Natural killer cell treated with Interleukin-12 subunit alpha and Interleukin-12 subunit beta and Interleukin-15 and Interleukin-18, amount 100 ng/mL, for 72 hours (primary cell): ENCODE measurements around the gene ACAT2. TPM values are rescaled to one million over a fixed set of nuclear protein-coding genes. Genes with fewer than 3 reads are reported as not detected.
"Not testable (repeated sequence)": the region's sequence is repeated elsewhere in the genome, so short reads cannot be mapped to it uniquely, and the experiment has no call there.

Source experiments
- ATAC-seq, 2 donors: fragments of 150-1000 bp; cut with Tn5 transposase in 1 of 2; sonication (Bioruptor Pico), chemical (Tn5 transposase) in 1 of 2; 2 replicates each; pipeline ENCODE4 v1.10.0; 2021
- DNase-seq: peaks from one replicate; pipeline ENCODE4 v3.0.0; 2022; ENCODE audit warnings: low spot score
- H3K27ac Mint-ChIP-seq, 2 donors: 1 replicate in 1 of 2; 2 replicates in 1 of 2; pipeline ENCODE4 v1.8.0; 2022; ENCODE audit warnings: mixed read lengths in 2 of 2, mild to moderate bottlenecking in 1 of 2, moderate library complexity in 1 of 2
- H3K27me3 Mint-ChIP-seq, 2 donors: 1 replicate in 1 of 2; 2 replicates in 1 of 2; pipeline ENCODE4 v1.8.0; 2022; ENCODE audit warnings: mixed read lengths in 2 of 2
- H3K36me3 Mint-ChIP-seq: one replicate; pipeline ENCODE4 v1.8.0; 2022; ENCODE audit warnings: mixed read lengths
- H3K4me1 Mint-ChIP-seq, 2 donors: 1 replicate in 1 of 2; 2 replicates in 1 of 2; pipeline ENCODE4 v1.8.0; 2022; ENCODE audit warnings: low read depth in 2 of 2, mixed read lengths in 2 of 2, mild to moderate bottlenecking in 1 of 2
- H3K4me3 Mint-ChIP-seq: one replicate; pipeline ENCODE4 v1.8.0; 2022; ENCODE audit warnings: mixed read lengths
- H3K9me3 Mint-ChIP-seq: 2 replicates; pipeline ENCODE4 v1.8.0; 2022; ENCODE audit warnings: mixed read lengths
- total RNA-seq, 2 donors: library from RNA; stranded (reverse); gene quantifications; one replicate each; pipeline ENCODE4 v1.2.3, GENCODE V29; 2022

Gene ACAT2
- total RNA-seq = 10 to 100 TPM; 70.0 to 88.7 TPM

DNA sequence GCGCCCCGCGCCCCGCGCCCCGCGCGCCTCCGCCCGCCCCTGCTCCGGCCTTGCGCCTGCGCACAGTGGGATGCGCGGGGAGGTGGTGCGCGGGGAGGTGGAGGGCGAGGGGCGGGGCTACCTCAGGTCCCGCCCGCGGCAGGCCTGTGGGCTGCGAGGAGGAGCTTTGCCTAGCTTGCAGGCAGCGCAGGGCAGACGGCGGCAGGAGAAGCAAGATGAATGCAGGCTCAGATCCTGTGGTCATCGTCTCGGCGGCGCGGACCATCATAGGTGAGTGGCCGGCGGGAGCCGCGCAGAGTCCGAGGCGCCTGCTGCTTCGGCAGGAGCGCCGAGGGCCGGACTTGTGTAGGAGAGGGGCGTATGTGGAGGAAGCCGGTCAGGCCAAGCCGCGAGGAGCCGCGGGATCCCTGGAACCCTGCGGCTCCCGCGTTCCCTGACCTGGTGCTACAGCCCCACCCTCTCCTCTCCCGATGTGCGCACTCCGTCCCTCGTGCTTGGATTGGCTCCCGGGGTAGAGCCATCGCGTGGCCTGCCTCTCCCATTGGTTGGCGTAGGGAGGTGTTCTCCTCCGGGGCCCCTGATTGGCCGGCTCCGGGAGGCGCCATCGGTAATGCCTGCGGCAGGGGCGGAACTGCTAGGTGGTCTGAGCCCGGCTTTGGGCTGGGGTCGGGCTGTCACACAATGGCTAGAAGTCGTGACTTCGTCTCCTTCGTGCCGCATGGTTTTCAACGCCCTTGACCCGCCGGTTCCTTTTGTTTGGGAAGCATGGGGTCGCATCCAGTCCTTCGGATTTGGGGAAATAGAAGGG is at the start of gene ACAT2:
ACAT2 (plus strand) TSS at position 173 of the 808 bp plus-strand sequence; CDS start at position 216, 43 bp downstream.
- Mint-ChIP-seq H3K27ac (peak within 1 kb of the TSS; percentile 53 to 89), H3K4me1 (peaks cover 32% of the 10 kb centered on the region in 2 donors), H3K27me3 (no peaks in the 10 kb centered on the region), H3K36me3 (peaks cover 20% of the 10 kb centered on the region), H3K4me3 (peak within 1 kb of the TSS; percentile 90), H3K9me3 (no peaks in the 10 kb centered on the region)
- ATAC-seq (peak; percentile 98), DNase-seq (peak; percentile 97)

- H3K4me1 Mint-ChIP-seq = peaks cover 16 to 28% of the 10 kb centered on the region in 2 donors
- H3K4me3 Mint-ChIP-seq, H3K36me3 Mint-ChIP-seq, H3K27ac Mint-ChIP-seq, ATAC-seq, DNase-seq, H3K27me3 Mint-ChIP-seq, H3K9me3 Mint-ChIP-seq: not testable (repeated sequence)
Observed at GRCh38 chr6:159712389-159712788, 49.5 kb upstream of the ACAT2 start.

DNA sequence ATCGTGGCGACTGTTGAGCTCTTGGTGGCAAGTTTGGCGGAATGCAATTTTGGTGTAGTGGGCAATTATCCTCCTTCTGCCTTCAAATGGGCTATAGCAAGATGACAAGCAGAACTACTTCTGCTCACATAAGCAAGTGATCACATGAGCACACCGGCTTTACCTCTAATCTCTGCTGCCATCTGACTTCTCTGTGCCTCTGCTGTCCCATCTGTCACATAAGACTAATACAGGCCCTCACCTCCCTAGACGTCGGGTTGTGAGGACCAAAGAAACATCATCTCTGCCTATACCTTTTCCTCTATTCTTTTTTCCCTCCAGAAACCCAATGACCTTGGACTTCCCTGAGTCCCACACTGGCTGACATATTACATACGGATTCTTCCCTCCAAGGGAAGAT is 47.9 kb upstream of the ACAT2 start:
- Mint-ChIP-seq H3K9me3 (no peaks in the 10 kb centered on the region), H3K27me3 (no peaks in the 10 kb centered on the region), H3K27ac (no peak overlapping the region), H3K4me3 (no peak overlapping the region), H3K36me3 (peaks cover 6% of the 10 kb centered on the region), H3K4me1 (peaks cover 16 to 40% of the 10 kb centered on the region in 2 donors)
- ATAC-seq (no peak), DNase-seq (no peak)

DNA sequence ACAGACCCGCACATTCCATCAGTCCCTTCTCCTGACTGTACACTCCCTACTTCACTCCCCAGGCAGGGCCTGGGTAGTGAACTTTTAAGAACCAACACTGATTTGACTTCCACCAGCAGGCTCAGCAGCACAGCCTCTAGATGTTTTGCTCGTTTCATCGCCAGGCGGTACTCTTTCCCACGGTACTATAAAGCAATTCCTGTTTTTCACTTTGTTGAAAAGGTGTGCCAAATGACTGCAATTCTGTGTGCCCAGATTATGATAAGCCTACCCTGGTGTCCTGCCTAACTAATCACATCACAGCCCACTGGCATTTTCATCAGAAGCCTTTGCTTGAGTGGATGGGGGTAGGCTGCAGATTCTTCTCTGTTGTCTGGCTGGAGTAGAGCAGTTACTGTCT is 47.4 kb upstream of the ACAT2 start:
- peaks cover 6% of the 10 kb centered on the region for H3K36me3 Mint-ChIP-seq
- no peak for DNase-seq

GRCh38 chr6:159715166-159715565 is 46.7 kb upstream of the ACAT2 start:
- Mint-ChIP-seq H3K4me3 (no peak overlapping the region), H3K27me3 (no peaks in the 10 kb centered on the region), H3K36me3 (peaks cover 6% of the 10 kb centered on the region), H3K9me3 (no peaks in the 10 kb centered on the region), H3K27ac (no peak overlapping the region), H3K4me1 (peaks cover 16 to 34% of the 10 kb centered on the region in 2 donors)
- ATAC-seq (no peak), DNase-seq (no peak)

More for the DNA sequence above, 47.4 kb upstream of the ACAT2 start:
- H3K9me3 Mint-ChIP-seq = no peaks in the 10 kb centered on the region
- H3K27ac Mint-ChIP-seq = no peak overlapping the region
- no peak for ATAC-seq
- no peak overlapping the region for H3K4me3 Mint-ChIP-seq
- no peaks in the 10 kb centered on the region for H3K27me3 Mint-ChIP-seq
- peaks cover 16 to 39% of the 10 kb centered on the region in 2 donors for H3K4me1 Mint-ChIP-seq

DNA sequence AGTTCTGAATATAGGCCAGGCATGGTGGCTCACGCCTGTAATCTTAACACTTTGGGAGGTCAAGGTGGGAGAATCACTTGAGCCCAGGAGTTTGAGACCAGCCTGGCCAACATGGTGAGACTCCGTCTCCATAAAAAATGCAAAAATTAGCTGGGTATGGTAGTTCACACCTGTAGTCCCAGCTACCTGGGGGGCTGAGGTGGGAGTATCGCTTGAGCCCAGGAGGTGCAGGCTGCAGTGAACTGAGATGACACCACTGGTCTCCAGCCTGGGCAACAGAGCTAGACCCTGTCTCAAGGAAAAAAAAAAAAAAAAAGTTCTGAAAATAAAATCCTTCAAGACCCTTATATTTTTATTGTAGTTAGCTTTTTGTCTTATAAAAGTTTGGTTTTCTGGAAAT is 46.2 kb upstream of the ACAT2 start:
- Mint-ChIP-seq H3K27me3 (no peaks in the 10 kb centered on the region), H3K36me3 (peaks cover 6% of the 10 kb centered on the region), H3K4me3 (no peak overlapping the region), H3K27ac (peak overlapping the region in 1 of 2 donors; percentile 88), H3K4me1 (peaks cover 16 to 34% of the 10 kb centered on the region in 2 donors), H3K9me3 (no peaks in the 10 kb centered on the region)
- no peak for ATAC-seq
- DNase-seq = no peak

DNA sequence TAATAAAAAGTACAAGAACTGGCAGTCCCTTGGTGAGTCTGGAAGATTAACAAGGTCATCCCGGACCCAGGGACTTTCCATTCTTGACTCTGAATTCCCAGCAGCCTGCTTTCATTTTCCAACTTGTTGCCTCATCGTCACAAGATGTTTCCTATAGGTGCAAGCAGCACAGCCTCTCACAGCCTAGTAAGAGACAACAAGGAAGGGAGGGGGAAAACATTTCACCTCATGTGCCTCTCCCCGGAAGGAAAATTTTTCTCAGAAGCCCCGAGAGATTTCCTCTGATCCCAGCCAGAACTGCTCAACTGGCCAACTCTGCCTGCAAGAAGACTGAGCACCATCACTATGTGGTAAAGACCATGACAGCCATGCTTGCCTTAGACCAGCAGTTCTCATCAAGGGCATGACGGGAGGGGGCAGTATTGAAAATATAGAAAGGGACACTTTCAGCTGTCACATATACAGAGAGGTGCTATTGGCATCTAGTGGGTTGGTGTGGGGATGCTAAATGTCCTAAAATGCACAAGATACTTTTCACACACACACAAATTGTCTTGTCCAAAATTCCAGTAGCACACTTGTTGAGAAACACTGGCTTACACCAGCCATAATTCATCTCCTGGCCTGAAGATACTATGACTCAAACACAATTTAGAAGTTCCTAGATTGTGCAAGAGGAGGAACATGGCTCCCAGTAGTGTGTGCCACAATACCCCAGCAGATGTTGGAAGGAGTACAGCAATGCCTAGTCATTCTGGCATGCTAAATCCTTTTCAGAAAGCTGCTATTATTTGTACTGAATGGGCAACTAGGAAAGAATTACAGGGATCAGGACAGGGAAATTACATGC is 45.4 kb upstream of the ACAT2 start:
- Mint-ChIP-seq H3K27ac (peak overlapping the region in 1 of 2 donors; percentile 88), H3K9me3 (no peaks in the 10 kb centered on the region), H3K4me1 (peaks cover 16 to 34% of the 10 kb centered on the region in 2 donors), H3K27me3 (no peaks in the 10 kb centered on the region), H3K36me3 (peaks cover 6% of the 10 kb centered on the region), H3K4me3 (peak overlapping the region; percentile 19)
- no peak for DNase-seq
- ATAC-seq = peak; percentile 60 to 88

GRCh38 chr6:159718634-159719033 is 43.2 kb upstream of the ACAT2 start:
- Mint-ChIP-seq H3K4me3 (no peak overlapping the region), H3K36me3 (peaks cover 13% of the 10 kb centered on the region), H3K27ac (peak overlapping the region in 1 of 2 donors; percentile 61), H3K9me3 (peaks cover 4% of the 10 kb centered on the region), H3K4me1 (peaks cover 22 to 39% of the 10 kb centered on the region in 2 donors), H3K27me3 (no peaks in the 10 kb centered on the region)
- ATAC-seq = no peak
- DNase-seq = no peak

DNA sequence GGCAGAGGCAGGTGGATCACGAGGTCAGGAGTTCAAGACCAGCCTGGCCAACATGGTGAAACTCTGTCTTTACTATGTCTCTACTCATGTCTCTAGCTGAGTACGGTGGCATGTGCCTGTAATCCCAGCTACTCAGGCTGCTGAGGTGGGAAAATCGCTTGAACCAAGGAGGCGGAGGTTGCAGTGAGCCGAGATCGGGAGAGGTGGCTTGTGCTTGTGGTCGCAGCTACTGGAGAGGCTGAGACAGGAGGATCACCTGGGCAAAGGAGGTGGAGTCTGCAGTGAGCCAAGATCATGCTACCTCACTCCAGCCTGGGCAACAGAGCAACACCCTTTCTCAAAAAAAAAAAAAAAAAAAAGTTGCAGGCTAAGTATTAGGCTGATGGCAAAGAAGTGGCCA is 42.6 kb upstream of the ACAT2 start:
- Mint-ChIP-seq H3K9me3 (peaks cover 4% of the 10 kb centered on the region), H3K27me3 (no peaks in the 10 kb centered on the region), H3K4me3 (no peak overlapping the region), H3K36me3 (peaks cover 13% of the 10 kb centered on the region), H3K27ac (peak overlapping the region in 1 of 2 donors; percentile 61), H3K4me1 (peaks cover 22 to 39% of the 10 kb centered on the region in 2 donors)
- DNase-seq (no peak), ATAC-seq (no peak)

GRCh38 chr6:159720708-159721107 is 41.1 kb upstream of the ACAT2 start:
- peaks cover 7% of the 10 kb centered on the region for H3K36me3 Mint-ChIP-seq
- H3K27ac Mint-ChIP-seq = no peak overlapping the region
- H3K4me1 Mint-ChIP-seq = peaks cover 15 to 31% of the 10 kb centered on the region in 2 donors
- ATAC-seq = no peak
- H3K4me3 Mint-ChIP-seq = no peak overlapping the region
- H3K27me3 Mint-ChIP-seq = no peaks in the 10 kb centered on the region
- DNase-seq = no peak
- peaks cover 4% of the 10 kb centered on the region for H3K9me3 Mint-ChIP-seq

GRCh38 chr6:159721981-159722380 is 39.9 kb upstream of the ACAT2 start:
- not testable (repeated sequence) for H3K27me3 Mint-ChIP-seq, H3K36me3 Mint-ChIP-seq, DNase-seq, H3K9me3 Mint-ChIP-seq, H3K27ac Mint-ChIP-seq, H3K4me3 Mint-ChIP-seq, ATAC-seq
- H3K4me1 Mint-ChIP-seq = peaks cover 16 to 28% of the 10 kb centered on the region in 2 donors

DNA sequence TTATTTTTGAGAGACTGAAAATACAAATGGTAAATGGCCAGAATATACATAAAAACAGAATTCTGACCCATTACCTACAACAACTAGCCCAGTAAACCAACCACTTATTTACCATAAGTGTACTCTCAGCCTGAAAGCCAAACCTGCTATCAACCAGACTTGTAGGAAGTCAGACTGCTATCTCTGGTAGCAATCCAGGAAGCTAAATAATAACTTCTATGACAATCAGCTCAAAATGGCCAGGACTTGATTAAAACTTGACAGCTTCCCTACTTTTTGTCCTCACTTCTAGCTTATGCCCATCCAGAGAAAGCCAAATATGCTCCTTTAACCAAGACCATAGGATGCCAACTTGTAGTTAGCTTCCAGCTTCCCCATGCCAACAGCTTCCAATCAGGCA is 39.2 kb upstream of the ACAT2 start:
- ATAC-seq (no peak), DNase-seq (no peak)
- Mint-ChIP-seq H3K4me3 (no peak overlapping the region), H3K9me3 (peaks cover 4% of the 10 kb centered on the region), H3K4me1 (peaks cover 16 to 26% of the 10 kb centered on the region in 2 donors), H3K27ac (no peak overlapping the region), H3K36me3 (peaks cover 7% of the 10 kb centered on the region), H3K27me3 (no peaks in the 10 kb centered on the region)

- no peak for DNase-seq
- Mint-ChIP-seq H3K9me3 (peaks cover 4% of the 10 kb centered on the region), H3K4me3 (no peak overlapping the region), H3K36me3 (peaks cover 10% of the 10 kb centered on the region), H3K27me3 (no peaks in the 10 kb centered on the region), H3K27ac (no peak overlapping the region), H3K4me1 (peaks cover 18 to 21% of the 10 kb centered on the region in 2 donors)
- ATAC-seq = no peak
Observed at GRCh38 chr6:159723259-159723658, 38.6 kb upstream of the ACAT2 start.

DNA sequence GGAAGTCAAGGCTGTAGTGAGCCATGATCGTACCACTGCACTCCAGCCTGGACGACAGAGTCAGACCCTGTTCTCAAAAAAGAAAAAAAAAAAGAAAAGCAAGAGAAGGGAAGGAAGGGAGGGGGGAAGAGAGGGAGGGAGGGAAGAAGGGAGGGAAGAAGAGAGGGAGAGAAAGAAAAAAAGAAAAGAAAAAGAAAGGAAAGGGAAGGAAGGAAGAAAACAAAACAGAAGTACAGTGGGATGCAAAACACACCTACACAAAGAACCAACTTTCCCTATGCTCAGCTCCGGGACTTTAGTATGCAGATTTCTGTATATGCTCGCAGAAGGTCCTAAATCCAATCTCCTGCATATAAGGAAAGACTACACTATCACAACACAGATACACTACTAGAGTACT is 37.1 kb upstream of the ACAT2 start:
- no peak overlapping the region for H3K4me3 Mint-ChIP-seq
- peaks cover 21 to 33% of the 10 kb centered on the region in 2 donors for H3K4me1 Mint-ChIP-seq
- H3K27me3 Mint-ChIP-seq = no peaks in the 10 kb centered on the region
- H3K9me3 Mint-ChIP-seq = peaks cover 4% of the 10 kb centered on the region
- DNase-seq = no peak
- ATAC-seq = no peak
- peak overlapping the region in 1 of 2 donors; percentile 51 for H3K27ac Mint-ChIP-seq
- H3K36me3 Mint-ChIP-seq = peaks cover 15% of the 10 kb centered on the region
